Panc1 (cell line): ENCODE measurements around the gene BMP7. TPM values are rescaled to one million over a fixed set of nuclear protein-coding genes. Genes with fewer than 3 reads are reported as not detected.

Experiments
- ATAC-seq: fragments of 200-7000 bp; cut with Tn5 transposase; 2 replicates; pipeline ENCODE4 v1.9.1; 2020; ENCODE audit warnings: mild to moderate bottlenecking, moderate library complexity
- BruUV-seq: library from RNA; stranded (reverse); fragments of 400-500 nt; replicated peaks from 2 replicates; lab custom pipeline; 2021; lab: Mats Ljungman, UMichigan
- CTCF ChIA-PET: fragments of 300-600 bp; sonication (Branson Sonifier 250); formaldehyde crosslinking; loops from one replicate; lab custom pipeline; 2022; ENCODE audit warnings: antibody characterized with exemption; lab: Charles Lee
- POLR2A ChIA-PET: fragments of 300-600 bp; sonication (Branson Sonifier 250); formaldehyde crosslinking; loops from one replicate; lab custom pipeline; 2022; ENCODE audit warnings: antibody characterized with exemption; lab: Charles Lee
- DNase-seq: peaks from one replicate; pipeline ENCODE4 v3.0.0-alpha.2; 2010; ENCODE audit warnings: low read depth, low spot score
- H3K27ac ChIP-seq: 2 replicates; pipeline ENCODE4 v1.5.1; 2011; ENCODE audit warnings: mild to moderate bottlenecking, low read length, inconsistent platforms
- H3K27me3 ChIP-seq: fragments of 200-500 bp; sonication (Bioruptor generic); 2 replicates; pipeline ENCODE4 v1.6.0; 2014; ENCODE audit warnings: low read length, inconsistent platforms; ENCODE audit not compliant: control insufficient read depth, insufficient read depth
- H3K36me3 ChIP-seq: fragments of 200-500 bp; sonication (Bioruptor generic); 2 replicates; pipeline ENCODE4 v1.5.1; 2014; ENCODE audit warnings: inconsistent platforms, mild to moderate bottlenecking, low read length, moderate library complexity; ENCODE audit not compliant: control insufficient read depth, insufficient read depth
- H3K4me1 ChIP-seq: 2 replicates; pipeline ENCODE4 v1.5.1; 2011; ENCODE audit warnings: inconsistent platforms, mild to moderate bottlenecking, low read length, moderate library complexity; ENCODE audit not compliant: control insufficient read depth, insufficient read depth
- H3K4me3 ChIP-seq, 2 experiments: 2 replicates each; pipeline ENCODE4 v1.5.1; 2011 to 2012; ENCODE audit warnings: low read depth in 2 of 2, low read length in 2 of 2, mild to moderate bottlenecking in 2 of 2, inconsistent platforms in 1 of 2, moderate library complexity in 1 of 2
- H3K9me3 ChIP-seq: fragments of 200-500 bp; sonication (Bioruptor generic); 2 replicates; pipeline ENCODE4 v1.5.1; 2014; ENCODE audit warnings: low read depth, mild to moderate bottlenecking, inconsistent platforms, low read length, moderate library complexity; ENCODE audit not compliant: control insufficient read depth, insufficient read depth
- POLR2AphosphoS5 ChIP-seq: IDR thresholded peaks from 2 replicates; pipeline ENCODE4 v1.6.1; 2012; ENCODE audit warnings: mild to moderate bottlenecking, low read depth, low read length, moderate library complexity
- SIN3A ChIP-seq: IDR thresholded peaks from 2 replicates; pipeline ENCODE4 v1.6.1; 2012; ENCODE audit warnings: low read depth, mild to moderate bottlenecking, low read length, moderate library complexity, borderline replicate concordance; ENCODE audit not compliant: insufficient read depth
- TCF7L2 ChIP-seq: IDR thresholded peaks from 2 replicates; pipeline ENCODE4 v1.6.1; 2011; ENCODE audit warnings: mild to moderate bottlenecking, low read depth, low read length, inconsistent platforms
- in situ Hi-C: cut with HindIII; loops from 2 replicates; pipeline ENCODE4 v1.10.0; 2016; ENCODE audit warnings: low sequenced_read_pairs, low pct_unique_long_range_greater_than_20kb
- intact Hi-C: fragments of 100-400 bp; cut with micrococcal nuclease; formaldehyde crosslinking; loops from one replicate; pipeline ENCODE4 v1.10.0; 2022; ENCODE audit not compliant: unreplicated experiment
- total RNA-seq: library from RNA; stranded (reverse); gene quantifications from one replicate; pipeline ENCODE4 v1.2.1, GENCODE V29; 2021; ENCODE audit not compliant: unreplicated experiment
- TF ChIP-seq, protein P1 (sequence below), 2 experiments: IDR thresholded peaks; 2 replicates each; pipeline ENCODE4 v1.6.1; 2011 to 2012; ENCODE audit warnings: low read depth in 2 of 2, control low read depth in 1 of 2, low read length in 1 of 2, mild to moderate bottlenecking in 1 of 2, moderate library complexity in 1 of 2; ENCODE audit not compliant: insufficient read depth in 1 of 2
- TF ChIP-seq, protein P2 (sequence below): fragments of 450-650 bp; IDR thresholded peaks from 2 replicates; pipeline ENCODE4 v1.5.1; 2017; ENCODE audit warnings: mild to moderate bottlenecking

Gene BMP7
- total RNA-seq, 1 experiment from 2014 or later, result 11.5 TPM

DNA sequence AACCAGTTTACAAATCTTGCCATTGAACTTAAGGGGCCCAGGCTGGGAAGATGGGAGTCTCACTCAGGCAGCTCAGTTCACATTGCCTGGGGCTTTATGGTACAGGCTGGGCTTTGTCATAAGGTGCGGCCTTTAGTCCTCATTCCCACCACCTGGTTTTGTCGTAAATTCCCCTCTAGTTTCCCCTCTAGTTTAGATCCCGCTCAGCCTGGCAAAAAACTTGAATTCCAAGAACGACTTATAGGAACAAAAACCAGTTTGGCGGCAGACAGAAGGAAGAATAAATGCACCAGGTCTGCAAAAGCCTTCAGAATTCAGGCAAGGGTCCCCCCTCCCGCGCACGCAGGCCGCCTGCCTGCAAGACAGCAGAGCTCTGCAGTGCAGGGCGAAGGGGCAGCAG is 4.1 kb downstream of the BMP7 start:
- BruUV-seq, result no TSS peak
- H3K4me3 ChIP-seq, result no peak overlapping the region
- ATAC-seq (no peak), DNase-seq (no peak)
- H3K27me3 ChIP-seq, result peaks cover 6% of the 10 kb centered on the region; the same call in 1 of the 2 replicates
- TF ChIP-seq POLR2AphosphoS5 (no peak), TCF7L2 (no peak), SIN3A (no peak)
- TF ChIP-seq, protein P1, sequence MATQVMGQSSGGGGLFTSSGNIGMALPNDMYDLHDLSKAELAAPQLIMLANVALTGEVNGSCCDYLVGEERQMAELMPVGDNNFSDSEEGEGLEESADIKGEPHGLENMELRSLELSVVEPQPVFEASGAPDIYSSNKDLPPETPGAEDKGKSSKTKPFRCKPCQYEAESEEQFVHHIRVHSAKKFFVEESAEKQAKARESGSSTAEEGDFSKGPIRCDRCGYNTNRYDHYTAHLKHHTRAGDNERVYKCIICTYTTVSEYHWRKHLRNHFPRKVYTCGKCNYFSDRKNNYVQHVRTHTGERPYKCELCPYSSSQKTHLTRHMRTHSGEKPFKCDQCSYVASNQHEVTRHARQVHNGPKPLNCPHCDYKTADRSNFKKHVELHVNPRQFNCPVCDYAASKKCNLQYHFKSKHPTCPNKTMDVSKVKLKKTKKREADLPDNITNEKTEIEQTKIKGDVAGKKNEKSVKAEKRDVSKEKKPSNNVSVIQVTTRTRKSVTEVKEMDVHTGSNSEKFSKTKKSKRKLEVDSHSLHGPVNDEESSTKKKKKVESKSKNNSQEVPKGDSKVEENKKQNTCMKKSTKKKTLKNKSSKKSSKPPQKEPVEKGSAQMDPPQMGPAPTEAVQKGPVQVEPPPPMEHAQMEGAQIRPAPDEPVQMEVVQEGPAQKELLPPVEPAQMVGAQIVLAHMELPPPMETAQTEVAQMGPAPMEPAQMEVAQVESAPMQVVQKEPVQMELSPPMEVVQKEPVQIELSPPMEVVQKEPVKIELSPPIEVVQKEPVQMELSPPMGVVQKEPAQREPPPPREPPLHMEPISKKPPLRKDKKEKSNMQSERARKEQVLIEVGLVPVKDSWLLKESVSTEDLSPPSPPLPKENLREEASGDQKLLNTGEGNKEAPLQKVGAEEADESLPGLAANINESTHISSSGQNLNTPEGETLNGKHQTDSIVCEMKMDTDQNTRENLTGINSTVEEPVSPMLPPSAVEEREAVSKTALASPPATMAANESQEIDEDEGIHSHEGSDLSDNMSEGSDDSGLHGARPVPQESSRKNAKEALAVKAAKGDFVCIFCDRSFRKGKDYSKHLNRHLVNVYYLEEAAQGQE (IDR thresholded peaks at IDR 0.05; ENCODE audit: insufficient read depth in 1 of 2, low read depth in 2 of 2, low read length in 1 of 2), result no peak
- ChIA-PET POLR2A (no interaction called here), CTCF (no interaction called here)
- intact Hi-C loops (no loop called here), in situ Hi-C loops (no loop called here)
- H3K36me3 ChIP-seq, result no peaks in the 10 kb centered on the region
- H3K27ac ChIP-seq, result no peak overlapping the region
- H3K9me3 ChIP-seq, result no peaks in the 10 kb centered on the region
- peaks cover 8% of the 10 kb centered on the region for H3K4me1 ChIP-seq

- ChIA-PET CTCF (no interaction called here), POLR2A (no interaction called here)
- peaks cover 3% of the 10 kb centered on the region; the same call in 1 of the 2 replicates for H3K27me3 ChIP-seq
- peaks cover 8% of the 10 kb centered on the region for H3K4me1 ChIP-seq
- intact Hi-C loops, result no loop called here
- ATAC-seq (no peak), DNase-seq (no peak)
- in situ Hi-C loops, result no loop called here
- no peak for TF ChIP-seq TCF7L2
- TF ChIP-seq POLR2AphosphoS5, result no peak
- TF ChIP-seq, protein P1 (IDR thresholded peaks at IDR 0.05; ENCODE audit: insufficient read depth in 1 of 2, low read depth in 2 of 2, low read length in 1 of 2), result no peak
- TF ChIP-seq SIN3A, result no peak
- TF ChIP-seq, protein P2, sequence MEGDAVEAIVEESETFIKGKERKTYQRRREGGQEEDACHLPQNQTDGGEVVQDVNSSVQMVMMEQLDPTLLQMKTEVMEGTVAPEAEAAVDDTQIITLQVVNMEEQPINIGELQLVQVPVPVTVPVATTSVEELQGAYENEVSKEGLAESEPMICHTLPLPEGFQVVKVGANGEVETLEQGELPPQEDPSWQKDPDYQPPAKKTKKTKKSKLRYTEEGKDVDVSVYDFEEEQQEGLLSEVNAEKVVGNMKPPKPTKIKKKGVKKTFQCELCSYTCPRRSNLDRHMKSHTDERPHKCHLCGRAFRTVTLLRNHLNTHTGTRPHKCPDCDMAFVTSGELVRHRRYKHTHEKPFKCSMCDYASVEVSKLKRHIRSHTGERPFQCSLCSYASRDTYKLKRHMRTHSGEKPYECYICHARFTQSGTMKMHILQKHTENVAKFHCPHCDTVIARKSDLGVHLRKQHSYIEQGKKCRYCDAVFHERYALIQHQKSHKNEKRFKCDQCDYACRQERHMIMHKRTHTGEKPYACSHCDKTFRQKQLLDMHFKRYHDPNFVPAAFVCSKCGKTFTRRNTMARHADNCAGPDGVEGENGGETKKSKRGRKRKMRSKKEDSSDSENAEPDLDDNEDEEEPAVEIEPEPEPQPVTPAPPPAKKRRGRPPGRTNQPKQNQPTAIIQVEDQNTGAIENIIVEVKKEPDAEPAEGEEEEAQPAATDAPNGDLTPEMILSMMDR, result no peak
- H3K27ac ChIP-seq, result no peak overlapping the region
- no peaks in the 10 kb centered on the region for H3K36me3 ChIP-seq
- H3K4me3 ChIP-seq, result no peak overlapping the region
- no TSS peak for BruUV-seq
- H3K9me3 ChIP-seq, result no peaks in the 10 kb centered on the region
Observed at GRCh38 chr20:57261457-57262251, 4.8 kb downstream of the BMP7 start.
